Heart left ventricle (tissue), 16 donors: Measurements from ENCODE around the gene CD34. TPM values are rescaled to one million over a fixed set of nuclear protein-coding genes. Genes with fewer than 3 reads are reported as not detected.

ENCODE experiments used
- ATAC-seq, 4 donors: fragments of 200-7000 bp; cut with Tn5 transposase; one replicate each; pipeline ENCODE4 v1.9.1; 2020 to 2022; ENCODE audit warnings: moderate library complexity in 4 of 4, mild to moderate bottlenecking in 3 of 4, moderate number of reproducible peaks in 1 of 4
- DNase-seq, 5 donors: peaks; one replicate each; pipeline ENCODE4 v3.0.0-alpha.2; 2020
- H3K27ac ChIP-seq, 12 donors: fragments of 200-600 bp; sonication (generic) in 4 of 12; one replicate each; pipeline versions ENCODE4 v1.5.0 to v1.8.0; 2016 to 2022; ENCODE audit warnings: mild to moderate bottlenecking in 2 of 12
- H3K27me3 ChIP-seq, 9 donors: fragments of 200-600 bp; sonication (generic) in 2 of 9; one replicate each; pipeline versions ENCODE4 v1.5.1 to v1.8.0; 2016 to 2022; ENCODE audit warnings: mild to moderate bottlenecking in 3 of 9
- H3K36me3 ChIP-seq, 9 donors: fragments of 200-600 bp; sonication (generic) in 2 of 9; one replicate each; pipeline versions ENCODE4 v1.5.0 to v1.8.0; 2018 to 2022; ENCODE audit warnings: mild to moderate bottlenecking in 2 of 9
- H3K4me1 ChIP-seq, 12 donors: fragments of 200-600 bp; sonication (generic) in 4 of 12; one replicate each; pipeline versions ENCODE4 v1.5.0 to v1.8.0; 2016 to 2022; ENCODE audit warnings: mild to moderate bottlenecking in 3 of 12
- H3K4me3 ChIP-seq, 12 donors: fragments of 200-600 bp; sonication (generic) in 4 of 12; one replicate each; pipeline versions ENCODE4 v1.5.0 to v1.8.0; 2017 to 2022; ENCODE audit warnings: mild to moderate bottlenecking in 9 of 12, moderate library complexity in 4 of 12
- H3K9me3 ChIP-seq, 12 donors: fragments of 200-600 bp; sonication (generic) in 4 of 12; one replicate each; pipeline versions ENCODE4 v1.5.0 to v1.8.0; 2016 to 2022; ENCODE audit warnings: mild to moderate bottlenecking in 1 of 12
- CTCF ChIP-seq, 12 donors: fragments of 200-600 bp; sonication (generic) in 4 of 12; IDR thresholded peaks; one replicate each; pipeline versions ENCODE4 v1.5.0 to v1.8.0; 2018 to 2022; ENCODE audit warnings: antibody characterized with exemption in 12 of 12, mild to moderate bottlenecking in 5 of 12
- POLR2A ChIP-seq, 2 donors: fragments of 450-650 bp; IDR thresholded peaks; one replicate each; pipeline ENCODE4 v1.6.1; 2017; ENCODE audit warnings: antibody characterized with exemption in 2 of 2, mild to moderate bottlenecking in 2 of 2, moderate library complexity in 2 of 2
- whole genome bisulfite sequencing, 4 donors: extraction: QIAGEN DNeasy Blood & Tissue Kit in 2 of 4; methylation state at CpG; one replicate each; pipeline versions ENCODE4 v1.1.5 to v1.1.7; 2013 to 2018; 5-methylcytosine and 5-hydroxymethylcytosine counted together
- intact Hi-C, 10 donors: fragments of 100-400 bp; cut with DNase I; formaldehyde crosslinking; loops; one replicate each; pipeline versions ENCODE4 v1.11.1 to v1.14.2; 2022
- polyA plus RNA-seq, 2 donors: library from polyadenylated mRNA; stranded (reverse); fragments of 200-250 nt; gene quantifications; one replicate each; pipeline ENCODE4 v1.2.3, GENCODE V29; 2013
- total RNA-seq, 9 donors: library from RNA; depleted of rRNA in 2 of 9; stranded (reverse); fragments of >200 nt in 2 of 9; fragmentation: NEBNext Ultra II Directional in 3 of 9; extraction: Animal tissue kit (Norgen Biotek cat#: 25700) in 3 of 9; gene quantifications; one replicate each; pipeline versions ENCODE4 v1.1.0 to v1.2.4, GENCODE V29; 2016 to 2023
- donor health status: ischemic (EF 13 %, LVEDD 7.1; RV severe dilation, severe dysfunction).
- donor health status: healthy with polysubstance abuse.
- donor health status: DM: no; HTN: yes; CAD: no.
- donor health status: DM: no; HTN: no; CAD: no.
- donor health status: ischemic (EF 25% LVEDD 6.9; RV normal size, moderate dysfunction).
- donor health status: ischemic (EF 25% LVEDD 5.7; RV mildly dilated, moderate dysfunction).
- donor health status: healthy.
- donor health status: DM: yes; HTN: yes; CAD: no.
- donor health status: ischemic (EF 35%, LVEDD 5.7; RV mildly dilated, moderate dysfunction).
- donor health status: nonischemic (EF 11% LVEDD 7.7; RV severe dilation, severe dysfunction).
- donor health status: DM: yes; HTN: yes; CAD: no.
- donor health status: PGD.
- donor health status: ischemic (EF 29% LVEDD 5.4; RV normal size, mild dysfunction).
- donor health status: nonischemic (EF 23%, LVEDD 6.1; RV moderate dilation, normal function).

The CD34 gene
- total and polyA plus RNA-seq, 11 donors: 37.4 to 103 (median 63.0) TPM

- Histone ChIP-seq H3K36me3 (peaks cover 0 to 30% (median 0%) of the 10 kb centered on the region in 9 donors), H3K4me3 (no peak overlapping the region), H3K27ac (peak overlapping the region; percentile 18 to 98 (median 76)), H3K9me3 (no peaks in the 10 kb centered on the region), H3K4me1 (peaks cover 4 to 82% (median 64%) of the 10 kb centered on the region in 12 donors), H3K27me3 (no peaks in the 10 kb centered on the region)
- TF ChIP-seq POLR2A (IDR thresholded peaks at IDR 0.05): no peak
- TF ChIP-seq CTCF (IDR thresholded peaks at IDR 0.05): no peak
- DNase-seq (peak; percentile 78 to 91 (median 83)), ATAC-seq (peak; percentile 93 to 96 (median 95))
- intact Hi-C loops: no loop called here
- WGBS, 4 donors: 39 to 49% (median 42%) methylated on average over 15 of the region's 15 CpGs
Observed at GRCh38 chr1:207838156-207839082, 72.5 kb downstream of the CD34 start.

GRCh38 chr1:207837673-207838072 is 73.3 kb downstream of the CD34 start:
- Histone ChIP-seq H3K36me3 (peaks cover 0 to 22% (median 0%) of the 10 kb centered on the region in 9 donors), H3K9me3 (no peaks in the 10 kb centered on the region), H3K4me1 (peaks cover 4 to 90% (median 72%) of the 10 kb centered on the region in 12 donors), H3K4me3 (no peak overlapping the region), H3K27me3 (no peaks in the 10 kb centered on the region), H3K27ac (peak overlapping the region in 11 of 12 donors; percentile 30 to 98 (median 77))
- WGBS, 4 donors: 90 to 96% (median 91%) methylated on average over 4 of the region's 4 CpGs
- no peak for ATAC-seq
- DNase-seq: no peak
- intact Hi-C loops: no loop called here
- TF ChIP-seq CTCF (IDR thresholded peaks at IDR 0.05): no peak
- TF ChIP-seq POLR2A (IDR thresholded peaks at IDR 0.05): no peak

GRCh38 chr1:207836591-207837347 is 74.2 kb downstream of the CD34 start:
- WGBS, 4 donors: 58 to 64% (median 60%) methylated on average over 12 to 15 of the region's 15 CpGs
- Histone ChIP-seq H3K9me3 (no peaks in the 10 kb centered on the region), H3K4me1 (peaks cover 5 to 93% (median 75%) of the 10 kb centered on the region in 12 donors), H3K27ac (peak overlapping the region in 11 of 12 donors; percentile 14 to 98 (median 55)), H3K27me3 (no peaks in the 10 kb centered on the region), H3K36me3 (peaks cover 0 to 15% (median 0%) of the 10 kb centered on the region in 9 donors), H3K4me3 (no peak overlapping the region)
- intact Hi-C loops: no loop called here
- DNase-seq (peak in 1 of 5 donors; percentile 43), ATAC-seq (peak in 1 of 4 donors; percentile 8)
- no peak for TF ChIP-seq POLR2A (IDR thresholded peaks at IDR 0.05)
- TF ChIP-seq CTCF (IDR thresholded peaks at IDR 0.05): no peak

GRCh38 chr1:207835958-207836357 is 75.0 kb downstream of the CD34 start:
- Histone ChIP-seq H3K27ac (peak overlapping the region in 9 of 12 donors; percentile 23 to 98 (median 41)), H3K27me3 (no peaks in the 10 kb centered on the region), H3K4me1 (peaks cover 10 to 97% (median 83%) of the 10 kb centered on the region in 12 donors), H3K4me3 (no peak overlapping the region), H3K9me3 (no peaks in the 10 kb centered on the region), H3K36me3 (peaks cover 0 to 11% (median 0%) of the 10 kb centered on the region in 9 donors)
- intact Hi-C loops: no loop called here
- ATAC-seq (no peak), DNase-seq (no peak)
- WGBS, 4 donors: 44 to 73% (median 69%) methylated on average over 6 of the region's 6 CpGs
- TF ChIP-seq CTCF (IDR thresholded peaks at IDR 0.05) (no peak), POLR2A (IDR thresholded peaks at IDR 0.05) (no peak)
